Stomach (tissue), 9 donors: ENCODE measurements around the gene PFKFB2. TPM values are rescaled to one million over a fixed set of nuclear protein-coding genes. Genes with fewer than 3 reads are reported as not detected.

ENCODE experiments used
- DNase-seq, 2 donors: peaks; one replicate each; pipeline versions ENCODE4 v3.0.0 to v3.0.0-alpha.2; 2013 to 2019
- H3K27ac ChIP-seq, 5 donors: fragments of 200-600 bp in 4 of 5; sonication (generic) in 4 of 5; one replicate each; pipeline ENCODE4 v1.5.1; 2013 to 2019; ENCODE audit warnings: mild to moderate bottlenecking in 1 of 5, moderate library complexity in 1 of 5
- H3K27me3 ChIP-seq, 3 donors: fragments of 200-600 bp; sonication (generic); one replicate each; pipeline ENCODE4 v1.5.1; 2017 to 2019; ENCODE audit warnings: mixed run types in 1 of 3
- H3K36me3 ChIP-seq, 4 donors: fragments of 200-600 bp; sonication (generic); 1 replicate in 3 of 4; 2 replicates in 1 of 4; pipeline ENCODE4 v1.5.1; 2016 to 2019
- H3K4me1 ChIP-seq, 4 donors: fragments of 200-600 bp; sonication (generic); one replicate each; pipeline ENCODE4 v1.5.1; 2016 to 2019
- H3K4me3 ChIP-seq, 4 donors: fragments of 200-600 bp; sonication (generic) in 3 of 4; one replicate each; pipeline ENCODE4 v1.5.1; 2016 to 2019; ENCODE audit warnings: mild to moderate bottlenecking in 1 of 4
- H3K9me3 ChIP-seq, 4 donors: fragments of 200-600 bp; sonication (generic); one replicate each; pipeline ENCODE4 v1.5.1; 2016 to 2019
- EP300 ChIP-seq: sonication (generic); formaldehyde crosslinking; IDR thresholded peaks from one replicate; pipeline ENCODE4 v1.6.1; 2017; ENCODE audit warnings: antibody characterized with exemption
- POLR2A ChIP-seq, 4 donors: fragments of 450-650 bp; IDR thresholded peaks; one replicate each; pipeline ENCODE4 v1.6.1; 2016; ENCODE audit warnings: antibody characterized with exemption in 4 of 4, control low read depth in 2 of 4, mild to moderate bottlenecking in 1 of 4, moderate library complexity in 1 of 4
- POLR2AphosphoS5 ChIP-seq, 3 donors: sonication (generic); formaldehyde crosslinking; IDR thresholded peaks; one replicate each; pipeline ENCODE4 v1.6.1; 2016; ENCODE audit warnings: antibody characterized with exemption in 3 of 3
- WGBS, 5 donors: extraction: QIAGEN DNeasy Blood & Tissue Kit in 3 of 5; methylation state at CpG; one replicate each; pipeline versions ENCODE4 v1.1.5 to v1.1.7; 2013 to 2018; 5-methylcytosine and 5-hydroxymethylcytosine counted together
- intact Hi-C: fragments of 100-400 bp; cut with DNase I; formaldehyde crosslinking; loops from one replicate; pipeline ENCODE4 v1.15.1; 2023; ENCODE audit warnings: low total_unique reads
- polyA plus RNA-seq, 3 donors: library from polyadenylated mRNA; stranded (reverse); fragments of 200-250 nt; gene quantifications; one replicate each; pipeline ENCODE4 v1.2.3, GENCODE V29; 2013
- total RNA-seq, 5 donors: library from RNA; depleted of rRNA; stranded (reverse); fragments of >200 nt; gene quantifications; one replicate each; pipeline versions ENCODE4 v1.1.0 to v1.2.3, GENCODE V29; 2014 to 2016
- TF ChIP-seq, protein P1 (sequence below), 7 experiments: fragments of 450-650 bp in 4 of 7; fragments of 200-600 bp in 3 of 7; sonication (generic) in 3 of 7; IDR thresholded peaks; one replicate each; pipeline ENCODE4 v1.5.1; 2016 to 2019; ENCODE audit warnings: antibody characterized with exemption in 7 of 7, control low read depth in 2 of 7, mild to moderate bottlenecking in 1 of 7
- donor health status: healthy with polysubstance abuse.
- donor health status: Bipolar disorder and iron deficiency.
- donor health status: healthy.

The PFKFB2 gene
- total and polyA plus RNA-seq, 8 donors, result 2.3 to 97.3 (median 15.4) TPM

DNA sequence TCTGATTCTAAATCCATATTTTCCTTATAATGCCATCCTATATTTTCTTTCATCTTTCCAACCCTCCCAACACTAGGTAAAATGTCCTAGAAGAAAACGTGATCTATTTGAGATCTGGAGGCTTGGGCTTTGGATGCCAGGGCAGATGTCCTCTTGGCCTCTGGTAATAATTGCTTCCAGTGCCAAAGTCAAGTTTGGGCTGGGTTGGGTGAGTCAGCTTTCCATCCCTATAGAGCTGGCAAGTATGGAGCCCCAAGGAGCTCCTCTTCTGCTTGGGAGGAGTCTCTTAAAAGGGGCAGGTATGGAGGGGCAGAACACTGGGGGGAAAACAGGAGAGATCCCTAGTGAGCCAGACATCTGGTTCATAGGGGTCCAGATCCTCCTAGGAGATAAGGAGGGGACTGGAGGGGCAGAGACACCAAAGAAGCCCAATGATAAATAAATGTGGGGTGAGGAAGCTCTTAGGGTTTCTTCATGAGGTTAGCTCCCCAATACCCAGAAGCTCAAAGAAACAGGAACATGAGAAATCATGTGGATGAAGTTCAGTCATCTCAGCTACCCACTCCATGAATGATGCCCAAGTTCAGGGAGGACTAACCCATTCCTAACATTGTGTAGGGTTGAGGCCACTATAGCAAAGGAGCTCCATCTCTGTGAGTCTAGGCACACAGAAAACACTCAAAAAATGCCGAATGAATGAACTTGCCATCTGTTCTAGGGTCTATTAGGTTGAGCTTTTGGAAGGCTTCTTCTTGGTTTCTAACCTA is 24.0 kb upstream of the PFKFB2 start:
- H3K4me3 ChIP-seq, result peak overlapping the region in 2 of 4 donors; percentile 1 to 7
- no peak for TF ChIP-seq EP300
- no peak for TF ChIP-seq POLR2A (IDR thresholded peaks at IDR 0.05)
- TF ChIP-seq, protein P1, sequence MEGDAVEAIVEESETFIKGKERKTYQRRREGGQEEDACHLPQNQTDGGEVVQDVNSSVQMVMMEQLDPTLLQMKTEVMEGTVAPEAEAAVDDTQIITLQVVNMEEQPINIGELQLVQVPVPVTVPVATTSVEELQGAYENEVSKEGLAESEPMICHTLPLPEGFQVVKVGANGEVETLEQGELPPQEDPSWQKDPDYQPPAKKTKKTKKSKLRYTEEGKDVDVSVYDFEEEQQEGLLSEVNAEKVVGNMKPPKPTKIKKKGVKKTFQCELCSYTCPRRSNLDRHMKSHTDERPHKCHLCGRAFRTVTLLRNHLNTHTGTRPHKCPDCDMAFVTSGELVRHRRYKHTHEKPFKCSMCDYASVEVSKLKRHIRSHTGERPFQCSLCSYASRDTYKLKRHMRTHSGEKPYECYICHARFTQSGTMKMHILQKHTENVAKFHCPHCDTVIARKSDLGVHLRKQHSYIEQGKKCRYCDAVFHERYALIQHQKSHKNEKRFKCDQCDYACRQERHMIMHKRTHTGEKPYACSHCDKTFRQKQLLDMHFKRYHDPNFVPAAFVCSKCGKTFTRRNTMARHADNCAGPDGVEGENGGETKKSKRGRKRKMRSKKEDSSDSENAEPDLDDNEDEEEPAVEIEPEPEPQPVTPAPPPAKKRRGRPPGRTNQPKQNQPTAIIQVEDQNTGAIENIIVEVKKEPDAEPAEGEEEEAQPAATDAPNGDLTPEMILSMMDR (IDR thresholded peaks at IDR 0.05), result no peak
- TF ChIP-seq POLR2AphosphoS5 (IDR thresholded peaks at IDR 0.05), result no peak
- peak in 1 of 2 donors; percentile 45 for DNase-seq
- no peaks in the 10 kb centered on the region for H3K9me3 ChIP-seq
- H3K4me1 ChIP-seq, result peaks cover 32 to 50% (median 36%) of the 10 kb centered on the region in 4 donors
- no peaks in the 10 kb centered on the region for H3K36me3 ChIP-seq
- 48 to 68% (median 54%) methylated on average over 2 of the region's 2 CpGs for WGBS, 5 donors
- no peaks in the 10 kb centered on the region for H3K27me3 ChIP-seq
- H3K27ac ChIP-seq, result peak overlapping the region; percentile 79 to 95 (median 90)
- intact Hi-C loops, result no loop called here

DNA sequence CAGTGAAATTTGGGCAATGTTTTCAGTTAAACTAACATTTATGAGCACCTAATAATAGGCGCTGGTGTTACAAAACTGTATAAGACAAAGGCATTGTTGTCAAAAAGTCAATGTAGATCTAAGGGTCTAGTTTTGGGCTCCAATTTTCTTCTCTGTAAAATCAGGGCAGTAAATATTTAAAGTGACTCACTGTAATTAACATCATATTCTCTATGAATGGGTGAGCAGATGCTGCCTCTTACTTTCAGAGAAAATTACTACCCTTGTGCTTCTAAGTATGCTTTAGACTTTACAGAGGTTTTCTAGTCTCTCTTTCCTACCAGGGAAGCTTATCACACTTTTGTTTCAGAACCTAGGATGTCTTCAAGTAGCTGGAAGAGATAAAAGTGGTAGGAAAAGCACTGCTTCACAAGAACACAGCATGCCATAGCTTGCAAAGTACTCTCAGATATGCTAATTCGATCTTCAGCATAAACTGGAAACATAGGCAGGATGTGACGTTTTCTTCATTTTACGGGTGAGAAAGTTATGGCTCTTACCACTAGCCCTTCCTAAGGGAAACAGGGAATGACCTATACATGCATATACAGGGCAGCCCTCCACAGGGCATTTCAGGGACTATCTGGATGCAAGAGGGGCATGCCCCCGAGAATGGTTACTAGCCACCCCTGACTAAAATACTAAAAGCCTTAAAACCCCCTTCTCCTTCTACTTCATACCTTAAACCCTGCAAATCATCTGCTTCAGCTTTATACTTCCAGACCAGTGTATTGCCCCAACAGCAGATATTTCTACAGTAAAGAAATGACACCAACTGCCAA is 23.2 kb upstream of the PFKFB2 start:
- Histone ChIP-seq H3K27ac (peak overlapping the region; percentile 87 to 95 (median 90)), H3K4me1 (peaks cover 23 to 41% (median 28%) of the 10 kb centered on the region in 4 donors), H3K36me3 (no peaks in the 10 kb centered on the region), H3K4me3 (peak overlapping the region; percentile 10 to 46 (median 42)), H3K27me3 (no peaks in the 10 kb centered on the region), H3K9me3 (no peaks in the 10 kb centered on the region)
- TF ChIP-seq POLR2AphosphoS5 (IDR thresholded peaks at IDR 0.05) (no peak), POLR2A (IDR thresholded peaks at IDR 0.05) (no peak), EP300 (no peak)
- TF ChIP-seq, protein P1 (IDR thresholded peaks at IDR 0.05), result no peak
- intact Hi-C loops, result no loop called here
- DNase-seq, result peak in 1 of 2 donors; percentile 62
- WGBS, 5 donors, result 31 to 50% (median 36%) methylated on average over 5 of the region's 5 CpGs

DNA sequence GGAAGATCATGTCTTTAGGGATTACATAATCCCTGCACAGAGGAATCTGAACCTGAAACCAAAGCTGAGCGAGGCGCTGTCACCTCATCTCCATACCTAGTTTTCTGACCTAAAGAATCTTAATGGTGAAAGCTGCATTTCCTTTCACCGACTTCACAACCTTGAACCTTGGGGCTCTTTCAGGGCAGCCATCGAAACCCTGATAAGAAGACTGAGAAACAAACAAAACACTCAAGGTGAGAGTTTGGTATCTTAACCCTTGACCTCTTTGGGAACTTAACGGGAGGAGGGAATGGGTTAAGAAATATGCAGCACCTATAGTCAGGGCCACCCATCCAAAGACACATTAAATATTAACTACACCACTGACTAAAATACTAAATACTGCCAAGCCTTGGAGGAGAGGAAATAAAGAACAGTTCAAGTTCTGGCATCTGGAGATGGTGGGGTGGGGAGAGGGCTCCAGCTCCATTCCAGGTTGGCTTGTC is 22.5 kb upstream of the PFKFB2 start:
- H3K27ac ChIP-seq, result peak overlapping the region; percentile 87 to 95 (median 90)
- H3K27me3 ChIP-seq, result no peaks in the 10 kb centered on the region
- TF ChIP-seq POLR2A (IDR thresholded peaks at IDR 0.05), result peak in 2 of 4 donors; percentile 28
- TF ChIP-seq EP300, result no peak
- TF ChIP-seq POLR2AphosphoS5 (IDR thresholded peaks at IDR 0.05), result peak in 2 of 3 donors; percentile 54 to 58
- TF ChIP-seq, protein P1 (IDR thresholded peaks at IDR 0.05), result no peak
- H3K36me3 ChIP-seq, result no peaks in the 10 kb centered on the region
- peak in 1 of 2 donors; percentile 84 for DNase-seq
- WGBS, 5 donors, result 28 to 46% (median 45%) methylated on average over 5 of the region's 5 CpGs
- peaks cover 17 to 35% (median 22%) of the 10 kb centered on the region in 4 donors for H3K4me1 ChIP-seq
- intact Hi-C loops, result no loop called here
- H3K9me3 ChIP-seq, result no peaks in the 10 kb centered on the region
- peak overlapping the region; percentile 10 to 46 (median 42) for H3K4me3 ChIP-seq

DNA sequence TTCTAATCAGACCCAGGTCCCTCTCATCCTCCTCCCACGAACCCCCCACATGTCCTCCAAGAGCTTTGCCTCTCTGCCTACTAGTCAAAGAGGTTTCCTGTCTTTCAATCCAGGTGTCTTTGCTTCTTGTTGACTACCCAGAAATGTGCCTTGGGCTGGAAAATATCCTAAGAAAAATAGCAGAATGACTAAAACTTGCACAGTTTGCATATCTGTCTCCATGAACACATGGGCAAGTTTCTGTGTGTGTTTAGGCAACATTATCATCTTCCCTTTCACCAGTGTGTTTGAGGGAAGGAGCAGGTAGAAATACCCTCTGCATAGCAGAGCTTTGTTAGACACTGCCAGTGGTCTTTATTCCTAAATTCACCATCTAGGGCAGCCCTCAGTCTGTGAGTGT is 22.1 kb upstream of the PFKFB2 start:
- peak overlapping the region; percentile 87 to 95 (median 90) for H3K27ac ChIP-seq
- intact Hi-C loops, result no loop called here

More for the DNA sequence above, 22.1 kb upstream of the PFKFB2 start:
- TF ChIP-seq POLR2A (IDR thresholded peaks at IDR 0.05), result no peak
- TF ChIP-seq, protein P1 (IDR thresholded peaks at IDR 0.05), result no peak
- TF ChIP-seq POLR2AphosphoS5 (IDR thresholded peaks at IDR 0.05), result no peak
- TF ChIP-seq EP300, result no peak
- Histone ChIP-seq H3K36me3 (no peaks in the 10 kb centered on the region), H3K4me1 (peaks cover 13 to 30% (median 19%) of the 10 kb centered on the region in 4 donors), H3K27me3 (no peaks in the 10 kb centered on the region), H3K4me3 (peak overlapping the region; percentile 36 to 46 (median 42)), H3K9me3 (no peaks in the 10 kb centered on the region)
- WGBS, 5 donors, result 23 to 42% (median 38%) methylated on average over 1 of the region's 1 CpG
- DNase-seq, result no peak
